IPS DF 4.7 (cell line): ENCODE results near the gene PACSIN3.
"Not testable (repeated sequence)": the region's sequence is repeated elsewhere in the genome, so short reads cannot be mapped to it uniquely, and the experiment has no call there.

Experiments
- DNase-seq: peaks from one replicate; pipeline ENCODE4 v3.0.0-alpha.2; 2013; ENCODE audit warnings: low spot score; ENCODE audit errors: extremely low read depth

Gene PACSIN3

GRCh38 chr11:47192111-47192510, 5.9 kb upstream of the PACSIN3 start:
- no peak for DNase-seq

DNA sequence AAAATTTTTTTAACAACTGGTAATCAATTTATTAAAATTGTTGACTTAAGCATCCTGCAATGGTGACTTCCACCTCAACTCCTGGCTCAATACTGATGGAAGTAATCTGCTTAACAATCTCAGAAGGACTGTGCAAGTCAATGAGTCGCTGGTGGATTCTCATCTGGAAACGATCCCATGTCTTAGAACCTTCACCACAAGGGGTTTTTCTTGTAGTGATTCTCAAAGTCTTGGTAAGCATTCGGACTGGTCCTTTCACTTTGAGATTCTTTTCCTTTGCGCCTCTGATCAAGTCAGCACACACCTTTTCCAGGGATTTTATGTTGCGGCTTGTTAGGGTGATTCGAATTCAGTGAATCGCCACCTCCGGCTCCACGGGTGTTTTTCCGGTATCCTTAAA, 4.9 kb upstream of the PACSIN3 start:
- not testable (repeated sequence) for DNase-seq

DNA sequence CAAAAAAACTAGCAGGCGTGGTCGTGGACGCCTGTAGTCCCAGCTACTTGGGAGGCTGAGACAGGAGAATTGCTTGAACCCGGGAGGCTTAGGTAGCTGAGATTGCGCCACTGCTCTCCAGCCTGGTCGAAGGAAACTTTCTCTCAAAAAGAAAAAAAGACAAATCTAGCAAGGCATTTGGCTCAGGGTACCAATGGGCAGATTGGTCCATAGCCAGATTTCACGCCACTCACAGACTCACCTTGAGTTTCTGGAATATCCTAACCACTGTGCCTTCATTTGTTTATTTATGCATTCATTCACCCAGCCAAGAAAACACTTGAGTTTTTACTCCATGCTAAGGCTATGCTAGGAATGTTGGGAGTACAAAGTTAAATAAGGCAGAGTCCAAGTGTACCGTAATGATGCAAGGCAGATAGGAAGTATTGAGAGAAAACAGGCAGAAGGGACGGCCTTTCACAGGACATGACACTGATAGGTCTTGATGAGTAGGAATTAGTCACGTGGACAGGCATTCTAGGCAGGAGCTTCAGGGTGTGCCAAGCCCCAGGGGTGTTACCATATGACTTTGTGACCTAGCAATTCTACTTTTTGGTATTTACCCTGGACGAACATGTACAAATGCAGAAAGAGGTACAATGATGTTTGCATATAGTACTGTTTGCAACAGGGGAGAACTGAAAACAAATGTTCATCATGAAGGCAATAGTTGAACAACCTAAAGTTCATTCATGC, 3.0 kb upstream of the PACSIN3 start:
- no peak for DNase-seq

GRCh38 chr11:47188259-47188658, 2.0 kb upstream of the PACSIN3 start:
- no peak for DNase-seq

GRCh38 chr11:47187723-47188122, 1.5 kb upstream of the PACSIN3 start:
- DNase-seq = no peak

DNA sequence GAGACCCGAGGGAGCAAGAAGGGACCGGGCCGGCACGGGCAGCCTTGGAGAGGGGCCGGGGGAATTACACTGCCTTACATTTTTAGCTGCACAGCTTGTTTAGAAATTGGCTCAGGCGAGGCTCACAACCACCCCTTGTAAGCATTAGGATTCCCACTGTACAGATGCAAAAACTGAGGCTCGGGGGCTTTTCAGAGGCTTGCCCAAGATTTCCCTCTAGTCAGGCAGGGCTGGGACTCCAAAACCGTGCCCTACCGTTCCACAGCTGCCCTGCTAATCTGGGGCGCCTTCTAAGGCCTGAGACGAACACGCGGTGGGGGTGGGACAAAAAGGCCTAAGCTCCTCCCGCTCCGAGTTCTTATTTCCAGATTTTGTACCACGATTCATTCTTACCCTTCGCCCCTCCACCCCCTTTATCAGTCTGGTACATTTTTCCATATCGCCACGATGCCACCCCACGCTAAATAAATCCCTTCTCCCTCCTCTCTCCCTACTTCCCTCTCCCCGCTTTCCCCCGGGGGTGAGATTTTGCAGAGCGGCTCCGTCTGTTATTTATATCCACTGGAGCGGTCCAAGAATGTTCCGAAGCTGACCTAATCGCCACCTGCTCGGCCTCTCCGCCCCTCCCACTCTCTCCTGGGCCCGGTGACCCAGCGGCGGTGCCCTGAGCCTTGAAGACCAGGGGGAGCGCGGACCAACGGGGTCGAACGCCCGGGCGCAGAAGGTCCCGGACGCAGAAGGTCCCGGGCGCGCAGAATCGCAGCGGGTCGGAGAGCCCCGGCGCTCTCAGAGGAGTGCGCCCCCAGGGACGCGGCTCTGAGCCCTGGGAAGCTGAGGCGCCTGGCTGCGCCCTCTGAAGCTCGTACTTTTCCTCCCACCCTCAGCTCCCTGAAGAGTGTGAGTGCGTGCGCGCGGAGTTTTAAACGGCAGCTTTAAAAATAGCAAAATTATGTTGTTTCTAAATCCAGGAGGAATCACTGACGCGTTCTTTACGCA, 764 bp upstream of the PACSIN3 start:
- DNase-seq = no peak

GRCh38 chr11:47185305-47186075, 744 bp downstream of the PACSIN3 start:
- DNase-seq = no peak

DNA sequence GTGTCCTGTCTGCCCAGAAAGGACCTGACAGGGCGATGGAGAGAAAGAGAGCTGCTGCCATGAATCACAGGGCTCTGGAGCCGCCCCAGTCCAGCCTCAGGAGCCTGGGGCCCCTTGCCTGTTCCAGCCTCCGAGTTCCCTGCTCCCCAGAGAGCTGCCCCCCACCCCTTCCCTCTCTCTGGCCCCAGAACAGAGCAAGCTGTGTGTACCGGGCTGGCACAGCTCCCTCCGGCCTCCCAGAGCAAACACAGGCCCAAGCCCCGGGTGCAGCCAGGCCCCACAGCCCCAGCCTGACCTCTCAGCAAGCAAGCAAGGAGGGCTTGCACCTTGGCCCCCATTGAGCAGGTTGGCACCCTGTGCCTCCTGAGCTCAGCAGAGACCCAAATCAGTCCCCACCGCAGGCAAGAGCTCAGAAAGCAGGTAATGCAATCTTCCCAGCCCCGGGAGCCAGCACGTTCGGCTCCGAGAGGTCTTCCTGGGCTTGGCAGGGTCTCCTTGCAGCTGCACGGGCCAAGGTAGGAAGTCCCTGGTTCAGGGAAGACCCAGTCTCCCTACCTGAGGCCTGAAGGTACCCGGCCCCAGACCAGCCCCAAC, 1.4 kb downstream of the PACSIN3 start:
- no peak for DNase-seq

DNA sequence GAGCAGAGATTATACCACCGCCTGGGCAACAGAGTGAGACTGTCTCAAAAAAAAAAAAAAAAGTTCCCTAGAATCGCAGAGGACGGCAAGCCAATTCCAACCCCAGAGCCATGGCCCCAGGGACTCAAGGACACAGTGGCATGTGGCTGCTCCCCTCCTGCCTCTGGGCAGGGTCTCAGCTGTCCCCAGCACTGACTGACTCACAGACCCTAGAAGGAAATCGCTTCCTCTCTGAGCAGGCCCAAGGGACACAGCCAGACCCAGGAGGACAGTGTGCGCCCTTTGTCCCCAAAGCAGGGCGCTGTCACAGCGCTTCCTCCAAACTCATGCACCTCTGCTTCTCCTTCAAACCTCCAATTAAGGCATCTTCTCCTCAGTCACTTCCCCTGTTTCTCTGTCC, 2.3 kb downstream of the PACSIN3 start:
- DNase-seq = no peak

GRCh38 chr11:47183031-47183856, 3.0 kb downstream of the PACSIN3 start:
- no peak for DNase-seq

- no peak for DNase-seq
Observed at GRCh38 chr11:47182380-47182779, 3.9 kb downstream of the PACSIN3 start.

GRCh38 chr11:47181271-47181670, 5.0 kb downstream of the PACSIN3 start:
- DNase-seq = no peak

- DNase-seq = no peak
Observed at GRCh38 chr11:47180006-47180787, 6.0 kb downstream of the PACSIN3 start.

DNA sequence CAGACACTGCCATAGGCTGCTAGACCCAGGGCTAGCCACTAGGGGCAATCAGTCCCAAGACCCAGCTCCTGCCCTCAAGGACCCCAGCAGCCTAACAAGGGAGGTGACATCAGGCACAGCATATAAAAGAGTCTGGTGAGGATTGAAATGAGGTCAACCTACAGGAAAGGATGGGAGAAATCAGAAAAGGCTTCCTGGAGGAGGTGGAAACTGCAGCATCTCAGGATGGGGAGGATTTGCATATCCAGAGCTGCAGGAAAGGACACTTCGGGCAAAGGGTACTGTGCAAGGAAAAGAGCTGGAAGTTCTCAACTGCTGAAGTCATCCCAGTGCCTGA, 6.6 kb downstream of the PACSIN3 start:
- no peak for DNase-seq

- no peak for DNase-seq
Observed at GRCh38 chr11:47178737-47179654, 7.2 kb downstream of the PACSIN3 start.

GRCh38 chr11:47178316-47178715, 7.9 kb downstream of the PACSIN3 start:
- DNase-seq = no peak

GRCh38 chr11:47177846-47178245, 8.4 kb downstream of the PACSIN3 start:
- DNase-seq = no peak

DNA sequence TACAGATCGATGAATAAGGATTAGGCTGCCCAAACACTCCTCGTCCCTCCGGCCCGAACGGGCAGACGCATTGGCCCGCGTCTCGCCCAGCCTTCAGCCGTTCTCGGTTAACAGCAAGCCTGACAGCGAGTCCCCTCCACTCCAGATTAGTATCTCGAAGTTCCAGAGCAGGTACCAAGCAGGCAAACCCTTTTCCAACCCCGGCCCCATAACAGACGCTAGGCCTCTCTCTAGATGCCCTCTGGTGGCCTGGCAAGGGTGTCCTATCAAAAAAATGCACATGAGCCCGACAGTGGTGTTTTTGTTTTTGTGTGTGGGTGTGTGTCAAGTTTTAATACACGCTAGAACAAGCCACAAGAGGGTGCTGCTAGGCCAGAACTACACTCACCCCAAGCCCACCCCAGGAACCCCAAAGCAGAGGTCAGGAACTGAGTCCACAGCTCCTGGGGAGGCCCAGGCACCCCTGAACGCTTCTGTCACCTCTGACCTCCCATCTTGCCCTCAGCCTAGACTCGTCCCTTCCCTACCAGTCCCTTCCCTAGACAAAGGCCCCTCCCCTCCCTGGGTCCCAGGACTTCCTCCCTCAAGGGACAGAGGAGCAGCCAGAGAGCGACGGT, 8.9 kb downstream of the PACSIN3 start:
- no peak for DNase-seq
